ENCODE results near the gene CPA1. TPM values are rescaled to one million over a fixed set of nuclear protein-coding genes. Genes with fewer than 3 reads are reported as not detected.

CPA1 gene
- total RNA-seq, 2 donors from 2014 or later = not detected

GRCh38 chr7:130423501-130424037, 43.3 kb downstream of the CPA1 start:
- Mint-ChIP-seq H3K9me3 (no peaks in the 10 kb centered on the region), H3K27ac (no peak overlapping the region)
- no peak for ATAC-seq

GRCh38 chr7:130425796-130426195, 45.5 kb downstream of the CPA1 start:
- no peaks in the 10 kb centered on the region for H3K36me3 Mint-ChIP-seq
- ATAC-seq (no peak), DNase-seq (ENCODE audit: low spot score in 2 of 2) (no peak)
- no peak overlapping the region for H3K27ac Mint-ChIP-seq
- no peaks in the 10 kb centered on the region for H3K9me3 Mint-ChIP-seq

More at GRCh38 chr7:130423501-130424037, 43.3 kb downstream of the CPA1 start:
- DNase-seq (ENCODE audit: low spot score in 2 of 2) = no peak
- peaks cover 0 to 6% of the 10 kb centered on the region in 2 donors for H3K36me3 Mint-ChIP-seq

GRCh38 chr7:130426564-130426963, 46.3 kb downstream of the CPA1 start:
- Mint-ChIP-seq H3K36me3 (no peaks in the 10 kb centered on the region), H3K9me3 (no peaks in the 10 kb centered on the region), H3K27ac (no peak overlapping the region)
- peak in 1 of 2 donors; percentile 28 for ATAC-seq
- no peak for DNase-seq (ENCODE audit: low spot score in 2 of 2)

- Mint-ChIP-seq H3K9me3 (no peaks in the 10 kb centered on the region), H3K27ac (no peak overlapping the region), H3K36me3 (no peaks in the 10 kb centered on the region)
- DNase-seq (ENCODE audit: low spot score in 2 of 2) = no peak
- ATAC-seq = no peak
Measured at GRCh38 chr7:130429019-130429418, 48.7 kb downstream of the CPA1 start.

GRCh38 chr7:130430115-130430514, 49.8 kb downstream of the CPA1 start:
- Mint-ChIP-seq H3K9me3 (no peaks in the 10 kb centered on the region), H3K27ac (no peak overlapping the region), H3K36me3 (no peaks in the 10 kb centered on the region)
- no peak for ATAC-seq
- DNase-seq (ENCODE audit: low spot score in 2 of 2) = no peak

- no peak overlapping the region for H3K27ac Mint-ChIP-seq
- peaks cover 0 to 2% of the 10 kb centered on the region in 2 donors for H3K36me3 Mint-ChIP-seq
- H3K9me3 Mint-ChIP-seq = no peaks in the 10 kb centered on the region
- DNase-seq (ENCODE audit: low spot score in 2 of 2) (no peak), ATAC-seq (no peak)
Measured at GRCh38 chr7:130430841-130431666, 50.8 kb downstream of the CPA1 start.

- Mint-ChIP-seq H3K9me3 (no peaks in the 10 kb centered on the region), H3K36me3 (peaks cover 0 to 13% of the 10 kb centered on the region in 2 donors), H3K27ac (no peak overlapping the region)
- ATAC-seq (no peak), DNase-seq (ENCODE audit: low spot score in 2 of 2) (no peak)
Measured at GRCh38 chr7:130432886-130433285, 52.6 kb downstream of the CPA1 start.

GRCh38 chr7:130433301-130433700, 53.0 kb downstream of the CPA1 start:
- peaks cover 0 to 17% of the 10 kb centered on the region in 2 donors for H3K36me3 Mint-ChIP-seq
- DNase-seq (ENCODE audit: low spot score in 2 of 2) (no peak), ATAC-seq (no peak)
- H3K9me3 Mint-ChIP-seq = no peaks in the 10 kb centered on the region
- no peak overlapping the region for H3K27ac Mint-ChIP-seq

- Mint-ChIP-seq H3K27ac (no peak overlapping the region), H3K9me3 (no peaks in the 10 kb centered on the region), H3K36me3 (peaks cover 3 to 22% of the 10 kb centered on the region in 2 donors)
- DNase-seq (ENCODE audit: low spot score in 2 of 2) (no peak), ATAC-seq (no peak)
Measured at GRCh38 chr7:130435311-130435854, 55.1 kb downstream of the CPA1 start.

- DNase-seq (ENCODE audit: low spot score in 2 of 2) = no peak
- Mint-ChIP-seq H3K9me3 (no peaks in the 10 kb centered on the region), H3K27ac (no peak overlapping the region), H3K36me3 (peaks cover 10 to 29% of the 10 kb centered on the region in 2 donors)
- no peak for ATAC-seq
Measured at GRCh38 chr7:130436253-130436652, 56.0 kb downstream of the CPA1 start.

Other genes starting within 250 kb of the CPA1 start
- 10 to 100 TPM; 36.8 to 45.9 TPM for gene TMEM209, start 175.1 kb upstream of the CPA1 start, total RNA-seq
- not detected for gene SSMEM1, start 172.6 kb upstream of the CPA1 start, total RNA-seq
- under 1 TPM in 1 of 2 donors, not detected in 1; 0.23 TPM for gene CPA2, start 113.6 kb upstream of the CPA1 start, total RNA-seq
- not detected for gene CPA4, start 87.3 kb upstream of the CPA1 start, total RNA-seq
- 1 to 10 TPM; 1.7 to 9.9 TPM for gene CPA5, start 35.7 kb upstream of the CPA1 start, total RNA-seq
- 10 to 100 TPM; 12.6 to 15.1 TPM for gene CEP41, start 60.5 kb downstream of the CPA1 start, total RNA-seq
- 1 to 10 TPM; 1.9 to 2.5 TPM for gene MEST, start 111.6 kb downstream of the CPA1 start, total RNA-seq